ENCODE measurements around the gene DNAJB14.

DNA sequence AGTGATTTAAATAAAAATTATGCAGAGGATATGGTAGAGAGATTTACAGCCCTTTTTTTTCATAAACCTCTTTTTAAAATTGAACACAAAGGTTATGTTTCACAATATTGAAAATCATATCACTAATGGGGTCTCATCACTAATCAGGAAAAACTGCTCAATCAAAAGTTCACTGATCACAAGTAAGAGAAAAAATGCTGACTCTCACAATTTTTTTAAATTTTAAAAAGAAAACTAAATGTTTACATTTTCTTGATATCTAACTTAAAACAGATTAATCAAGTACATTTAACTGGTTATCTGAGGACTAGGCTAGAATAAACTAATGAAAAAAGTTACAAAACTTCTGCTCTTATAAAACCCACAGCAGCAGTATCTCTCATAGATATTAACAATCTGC, 60.7 kb downstream of the DNAJB14 start:
- TF ChIP-seq, protein P1, sequence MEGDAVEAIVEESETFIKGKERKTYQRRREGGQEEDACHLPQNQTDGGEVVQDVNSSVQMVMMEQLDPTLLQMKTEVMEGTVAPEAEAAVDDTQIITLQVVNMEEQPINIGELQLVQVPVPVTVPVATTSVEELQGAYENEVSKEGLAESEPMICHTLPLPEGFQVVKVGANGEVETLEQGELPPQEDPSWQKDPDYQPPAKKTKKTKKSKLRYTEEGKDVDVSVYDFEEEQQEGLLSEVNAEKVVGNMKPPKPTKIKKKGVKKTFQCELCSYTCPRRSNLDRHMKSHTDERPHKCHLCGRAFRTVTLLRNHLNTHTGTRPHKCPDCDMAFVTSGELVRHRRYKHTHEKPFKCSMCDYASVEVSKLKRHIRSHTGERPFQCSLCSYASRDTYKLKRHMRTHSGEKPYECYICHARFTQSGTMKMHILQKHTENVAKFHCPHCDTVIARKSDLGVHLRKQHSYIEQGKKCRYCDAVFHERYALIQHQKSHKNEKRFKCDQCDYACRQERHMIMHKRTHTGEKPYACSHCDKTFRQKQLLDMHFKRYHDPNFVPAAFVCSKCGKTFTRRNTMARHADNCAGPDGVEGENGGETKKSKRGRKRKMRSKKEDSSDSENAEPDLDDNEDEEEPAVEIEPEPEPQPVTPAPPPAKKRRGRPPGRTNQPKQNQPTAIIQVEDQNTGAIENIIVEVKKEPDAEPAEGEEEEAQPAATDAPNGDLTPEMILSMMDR (IDR thresholded peaks at IDR 0.05; ENCODE audit: insufficient read depth, low read length): no peak
- TF ChIP-seq POLR2AphosphoS5 (IDR thresholded peaks at IDR 0.05; ENCODE audit: low read depth): no peak
- TF ChIP-seq, protein P2, sequence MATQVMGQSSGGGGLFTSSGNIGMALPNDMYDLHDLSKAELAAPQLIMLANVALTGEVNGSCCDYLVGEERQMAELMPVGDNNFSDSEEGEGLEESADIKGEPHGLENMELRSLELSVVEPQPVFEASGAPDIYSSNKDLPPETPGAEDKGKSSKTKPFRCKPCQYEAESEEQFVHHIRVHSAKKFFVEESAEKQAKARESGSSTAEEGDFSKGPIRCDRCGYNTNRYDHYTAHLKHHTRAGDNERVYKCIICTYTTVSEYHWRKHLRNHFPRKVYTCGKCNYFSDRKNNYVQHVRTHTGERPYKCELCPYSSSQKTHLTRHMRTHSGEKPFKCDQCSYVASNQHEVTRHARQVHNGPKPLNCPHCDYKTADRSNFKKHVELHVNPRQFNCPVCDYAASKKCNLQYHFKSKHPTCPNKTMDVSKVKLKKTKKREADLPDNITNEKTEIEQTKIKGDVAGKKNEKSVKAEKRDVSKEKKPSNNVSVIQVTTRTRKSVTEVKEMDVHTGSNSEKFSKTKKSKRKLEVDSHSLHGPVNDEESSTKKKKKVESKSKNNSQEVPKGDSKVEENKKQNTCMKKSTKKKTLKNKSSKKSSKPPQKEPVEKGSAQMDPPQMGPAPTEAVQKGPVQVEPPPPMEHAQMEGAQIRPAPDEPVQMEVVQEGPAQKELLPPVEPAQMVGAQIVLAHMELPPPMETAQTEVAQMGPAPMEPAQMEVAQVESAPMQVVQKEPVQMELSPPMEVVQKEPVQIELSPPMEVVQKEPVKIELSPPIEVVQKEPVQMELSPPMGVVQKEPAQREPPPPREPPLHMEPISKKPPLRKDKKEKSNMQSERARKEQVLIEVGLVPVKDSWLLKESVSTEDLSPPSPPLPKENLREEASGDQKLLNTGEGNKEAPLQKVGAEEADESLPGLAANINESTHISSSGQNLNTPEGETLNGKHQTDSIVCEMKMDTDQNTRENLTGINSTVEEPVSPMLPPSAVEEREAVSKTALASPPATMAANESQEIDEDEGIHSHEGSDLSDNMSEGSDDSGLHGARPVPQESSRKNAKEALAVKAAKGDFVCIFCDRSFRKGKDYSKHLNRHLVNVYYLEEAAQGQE (IDR thresholded peaks at IDR 0.05; ENCODE audit: insufficient replicate concordance, low read depth): no peak
- no peak for TF ChIP-seq GABPA (IDR thresholded peaks at IDR 0.05; ENCODE audit: low read depth)
